GM19043 (cell line): Measurements from ENCODE around the gene SLC35F1.

Experiments used
- ATAC-seq: cut with Tn5 transposase; IDR thresholded peaks from one replicate; pipeline ENCODE4 v1.9.1; 2021; ENCODE audit warnings: low read depth; ENCODE audit not compliant: unreplicated experiment

SLC35F1 gene

GRCh38 chr6:118101220-118101619 is 194.2 kb downstream of the SLC35F1 start:
- ATAC-seq = no peak

GRCh38 chr6:118101831-118102345 is 194.8 kb downstream of the SLC35F1 start:
- no peak for ATAC-seq

- no peak for ATAC-seq
These were observed 195.3 kb downstream of the SLC35F1 start for GRCh38 chr6:118102401-118102800.

- no peak for ATAC-seq
These were observed 196.5 kb downstream of the SLC35F1 start for GRCh38 chr6:118103381-118104146.

GRCh38 chr6:118122161-118122725 is 215.2 kb downstream of the SLC35F1 start:
- ATAC-seq = no peak

GRCh38 chr6:118122801-118123200 is 215.7 kb downstream of the SLC35F1 start:
- no peak for ATAC-seq

GRCh38 chr6:118123503-118124037 is 216.5 kb downstream of the SLC35F1 start:
- no peak for ATAC-seq

- no peak for ATAC-seq
These were observed 217.8 kb downstream of the SLC35F1 start for GRCh38 chr6:118124851-118125250.

- ATAC-seq = no peak
These were observed 221.7 kb downstream of the SLC35F1 start for GRCh38 chr6:118128755-118129154.

GRCh38 chr6:118134206-118134605 is 227.1 kb downstream of the SLC35F1 start:
- ATAC-seq = no peak

- ATAC-seq = no peak
These were observed 227.7 kb downstream of the SLC35F1 start for GRCh38 chr6:118134736-118135135.

- no peak for ATAC-seq
These were observed 228.3 kb downstream of the SLC35F1 start for GRCh38 chr6:118135371-118135770.

- no peak for ATAC-seq
These were observed 234.1 kb downstream of the SLC35F1 start for GRCh38 chr6:118141211-118141610.

- ATAC-seq = no peak
These were observed 239.5 kb downstream of the SLC35F1 start for GRCh38 chr6:118146584-118146983.

- no peak for ATAC-seq
These were observed 240.4 kb downstream of the SLC35F1 start for GRCh38 chr6:118147511-118147910.

- ATAC-seq = no peak
These were observed 241.5 kb downstream of the SLC35F1 start for GRCh38 chr6:118148561-118148960.

- no peak for ATAC-seq
These were observed 245.5 kb downstream of the SLC35F1 start for GRCh38 chr6:118152524-118152923.

GRCh38 chr6:118161343-118161742 is 254.3 kb downstream of the SLC35F1 start:
- ATAC-seq = no peak

GRCh38 chr6:118163542-118163941 is 256.5 kb downstream of the SLC35F1 start:
- ATAC-seq = no peak

- no peak for ATAC-seq
These were observed 258.4 kb downstream of the SLC35F1 start for GRCh38 chr6:118165500-118165899.

- ATAC-seq = no peak
These were observed 261.4 kb downstream of the SLC35F1 start for GRCh38 chr6:118168421-118168820.

- ATAC-seq = no peak
These were observed 264.8 kb downstream of the SLC35F1 start for GRCh38 chr6:118171852-118172251.
